CD4-positive, alpha-beta T cell treated with Interleukin-15 for 4 hours (primary cell): ENCODE results near the gene KIF3A.

Source experiments
- DNase-seq: peaks from one replicate; pipeline ENCODE4 v3.0.0-alpha.2; 2020; ENCODE audit warnings: low spot score

Gene KIF3A

DNA sequence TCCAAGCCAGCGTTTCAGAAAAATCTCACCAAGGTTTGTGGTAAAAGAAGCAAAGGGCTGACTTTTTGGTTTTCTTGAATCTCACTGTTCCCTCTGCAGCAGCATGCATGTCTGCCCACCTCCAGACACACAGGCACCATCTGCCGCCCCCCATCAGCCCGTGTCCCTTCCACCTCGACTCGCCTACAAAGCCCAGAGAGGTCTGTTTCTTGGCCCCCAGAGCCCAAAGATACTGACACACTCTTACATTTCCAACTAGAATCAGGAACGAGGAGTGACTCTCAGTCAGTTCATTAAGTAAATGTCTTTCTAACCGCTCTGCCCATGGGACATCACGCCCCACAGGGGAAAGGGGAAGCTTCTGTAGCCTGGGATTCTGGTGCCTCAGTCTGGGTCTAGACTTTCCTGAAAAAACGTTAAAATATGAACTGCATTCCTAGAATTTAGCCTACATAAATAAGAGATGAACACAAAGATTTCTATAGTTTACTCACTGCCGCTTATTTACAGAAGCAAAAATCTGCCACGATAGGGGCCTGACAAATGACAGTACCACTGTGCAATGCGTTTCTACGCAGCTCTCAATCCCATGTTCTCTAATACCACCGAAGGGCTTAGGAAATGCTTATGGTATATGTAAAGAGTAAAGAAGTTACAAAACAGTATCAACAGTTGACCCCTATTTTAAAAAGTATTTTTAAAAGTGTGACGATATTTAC, 59.5 kb downstream of the KIF3A start:
- no peak for DNase-seq

DNA sequence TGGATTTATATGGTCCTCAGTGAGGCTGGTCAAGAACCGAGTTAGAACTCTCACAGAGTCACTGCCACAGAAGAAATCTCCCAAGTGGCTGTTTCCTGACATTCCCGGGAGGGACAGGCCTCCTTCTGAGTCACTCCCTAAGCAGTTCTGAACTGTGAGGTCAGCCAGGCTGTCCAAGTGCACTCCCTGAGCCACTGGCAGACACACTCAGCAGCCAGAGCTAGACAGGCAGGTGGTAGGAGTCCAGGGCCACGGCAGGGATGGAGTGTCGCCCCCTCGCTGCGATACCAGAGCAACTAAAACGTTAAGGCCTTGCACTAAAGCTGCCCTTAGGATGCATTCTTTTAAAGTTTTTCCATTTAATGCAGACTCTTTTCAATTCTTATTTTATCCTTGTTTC, 60.2 kb downstream of the KIF3A start:
- DNase-seq, result no peak

DNA sequence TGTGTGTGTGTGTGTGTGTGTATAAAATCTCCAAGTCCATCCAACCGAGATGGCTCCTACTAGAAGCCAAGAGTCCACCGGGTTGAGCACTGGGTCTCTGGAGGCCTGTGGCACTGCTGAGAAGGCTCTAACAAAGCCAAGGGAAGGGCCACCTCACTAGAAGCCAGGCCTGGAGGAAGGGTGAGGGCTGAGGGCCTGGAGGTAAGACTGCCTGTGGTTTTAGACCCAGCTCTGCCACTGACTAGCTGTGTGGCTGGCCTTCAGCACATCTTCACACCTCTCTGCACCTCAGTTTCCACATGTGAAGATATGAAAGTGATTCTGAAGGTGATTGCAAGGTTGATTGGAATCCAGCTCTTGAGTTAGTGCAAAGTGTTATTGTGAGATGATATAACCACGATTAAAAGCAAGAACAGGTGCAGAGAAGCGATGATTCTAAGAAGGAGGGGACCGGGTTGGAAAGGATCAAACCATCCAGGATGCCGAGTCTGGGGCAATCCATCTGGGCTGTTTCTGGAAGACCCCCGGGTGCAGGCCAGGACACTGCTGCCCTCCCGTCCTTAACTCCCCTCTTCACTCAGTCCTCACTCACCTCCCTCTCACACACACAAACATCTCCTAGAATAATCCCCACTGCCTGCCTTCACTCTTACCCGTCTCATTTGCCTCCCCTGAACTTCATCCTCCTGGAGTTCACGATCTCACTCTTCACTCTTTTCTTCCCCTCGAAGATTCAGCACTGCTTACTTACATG, 61.2 kb downstream of the KIF3A start:
- DNase-seq, result no peak

DNA sequence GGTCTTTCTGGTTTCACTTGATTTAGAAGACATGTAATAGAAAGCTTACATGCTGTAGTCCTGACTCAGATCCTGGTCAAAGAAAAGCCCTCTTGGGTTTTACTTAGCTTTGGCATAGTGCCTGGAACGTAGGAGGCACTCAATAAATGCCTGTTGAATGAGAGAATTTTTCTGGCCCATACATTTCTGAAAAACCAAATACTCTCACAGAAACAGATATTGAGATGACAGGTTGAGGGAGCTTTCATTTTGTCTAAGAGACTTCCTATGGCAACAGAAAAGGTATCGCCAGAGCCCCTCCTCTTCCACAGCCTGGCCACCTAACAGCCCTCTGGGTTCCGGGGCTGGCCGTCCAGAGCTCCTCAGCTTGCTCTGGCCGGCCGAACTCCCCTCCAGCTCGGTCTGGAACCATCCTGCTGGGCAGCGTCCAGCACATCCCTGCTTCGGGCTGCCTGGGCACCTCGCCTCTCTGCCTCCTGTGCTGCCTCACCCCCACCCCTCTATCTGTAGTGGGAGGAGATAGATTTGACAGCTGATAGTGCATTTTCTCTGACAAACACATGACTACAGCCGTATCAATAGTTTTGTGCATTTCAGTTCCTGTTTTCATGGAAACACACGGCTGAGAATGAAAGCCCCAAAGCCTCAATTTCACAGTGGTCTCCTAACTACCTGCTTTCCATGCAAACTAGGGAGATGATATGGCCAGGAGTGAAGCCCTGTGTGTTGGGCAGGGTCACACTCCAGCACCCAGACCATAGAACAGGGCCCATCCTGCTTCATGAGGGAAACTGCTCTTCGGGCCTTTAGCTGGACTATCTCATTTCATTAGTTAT, 62.5 kb downstream of the KIF3A start:
- DNase-seq, result no peak

DNA sequence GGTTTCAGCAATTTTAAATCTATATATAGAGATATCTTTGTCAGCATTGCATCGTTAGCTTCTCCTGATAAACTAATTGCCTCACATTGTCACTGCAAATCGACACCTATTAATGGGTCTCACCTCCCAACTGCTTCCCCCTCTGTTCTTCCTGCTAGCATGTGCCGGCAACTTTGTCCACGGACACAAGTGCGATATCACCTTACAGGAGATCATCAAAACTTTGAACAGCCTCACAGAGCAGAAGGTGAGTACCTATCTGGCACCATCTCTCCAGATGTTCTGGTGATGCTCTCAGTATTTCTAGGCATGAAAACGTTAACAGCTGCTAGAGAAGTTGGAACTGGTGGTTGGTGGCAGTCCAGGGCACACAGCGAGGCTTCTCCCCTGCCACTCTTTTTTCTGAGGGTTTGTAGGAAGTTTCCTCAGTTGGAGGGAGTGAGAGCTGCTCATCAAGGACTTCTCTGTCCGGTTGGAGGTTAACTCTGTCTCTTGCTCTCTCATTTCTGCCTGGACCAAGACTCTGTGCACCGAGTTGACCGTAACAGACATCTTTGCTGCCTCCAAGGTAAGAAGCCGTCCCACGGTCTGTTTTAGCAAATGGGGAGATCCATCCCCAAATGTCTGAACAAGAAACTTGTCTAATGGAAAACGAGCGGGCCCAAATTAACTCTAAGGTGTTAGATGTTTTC, 63.3 kb downstream of the KIF3A start, which contains the start of gene IL4:
TSS of gene IL4 (plus strand) at position 51 of the 692 bp plus-strand sequence. CDS start at position 113, 62 bp downstream.
- no peak for DNase-seq

DNA sequence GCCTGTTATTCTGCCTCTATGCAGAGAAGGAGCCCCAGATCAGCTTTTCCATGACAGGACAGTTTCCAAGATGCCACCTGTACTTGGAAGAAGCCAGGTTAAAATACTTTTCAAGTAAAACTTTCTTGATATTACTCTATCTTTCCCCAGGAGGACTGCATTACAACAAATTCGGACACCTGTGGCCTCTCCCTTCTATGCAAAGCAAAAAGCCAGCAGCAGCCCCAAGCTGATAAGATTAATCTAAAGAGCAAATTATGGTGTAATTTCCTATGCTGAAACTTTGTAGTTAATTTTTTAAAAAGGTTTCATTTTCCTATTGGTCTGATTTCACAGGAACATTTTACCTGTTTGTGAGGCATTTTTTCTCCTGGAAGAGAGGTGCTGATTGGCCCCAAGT, 63.9 kb downstream of the KIF3A start:
- no peak for DNase-seq

DNA sequence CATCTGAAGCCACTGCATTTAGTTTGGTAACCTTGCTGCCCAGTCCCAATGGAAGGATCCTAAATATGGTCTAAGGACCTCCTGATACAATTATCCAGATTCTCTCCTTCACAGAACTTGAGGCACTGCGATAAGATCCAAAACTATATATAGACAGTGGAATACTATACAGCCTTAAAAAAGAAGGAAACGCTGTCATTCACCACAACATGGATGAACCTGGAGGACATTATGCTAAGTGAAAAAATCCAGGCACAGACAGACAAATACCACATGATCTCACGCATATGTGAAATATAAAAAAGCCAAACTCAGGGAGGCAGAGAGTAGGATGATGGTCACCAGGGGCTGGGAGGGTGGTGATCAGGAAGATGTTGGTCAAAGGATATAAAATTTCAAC, 66.3 kb downstream of the KIF3A start:
- no peak for DNase-seq

DNA sequence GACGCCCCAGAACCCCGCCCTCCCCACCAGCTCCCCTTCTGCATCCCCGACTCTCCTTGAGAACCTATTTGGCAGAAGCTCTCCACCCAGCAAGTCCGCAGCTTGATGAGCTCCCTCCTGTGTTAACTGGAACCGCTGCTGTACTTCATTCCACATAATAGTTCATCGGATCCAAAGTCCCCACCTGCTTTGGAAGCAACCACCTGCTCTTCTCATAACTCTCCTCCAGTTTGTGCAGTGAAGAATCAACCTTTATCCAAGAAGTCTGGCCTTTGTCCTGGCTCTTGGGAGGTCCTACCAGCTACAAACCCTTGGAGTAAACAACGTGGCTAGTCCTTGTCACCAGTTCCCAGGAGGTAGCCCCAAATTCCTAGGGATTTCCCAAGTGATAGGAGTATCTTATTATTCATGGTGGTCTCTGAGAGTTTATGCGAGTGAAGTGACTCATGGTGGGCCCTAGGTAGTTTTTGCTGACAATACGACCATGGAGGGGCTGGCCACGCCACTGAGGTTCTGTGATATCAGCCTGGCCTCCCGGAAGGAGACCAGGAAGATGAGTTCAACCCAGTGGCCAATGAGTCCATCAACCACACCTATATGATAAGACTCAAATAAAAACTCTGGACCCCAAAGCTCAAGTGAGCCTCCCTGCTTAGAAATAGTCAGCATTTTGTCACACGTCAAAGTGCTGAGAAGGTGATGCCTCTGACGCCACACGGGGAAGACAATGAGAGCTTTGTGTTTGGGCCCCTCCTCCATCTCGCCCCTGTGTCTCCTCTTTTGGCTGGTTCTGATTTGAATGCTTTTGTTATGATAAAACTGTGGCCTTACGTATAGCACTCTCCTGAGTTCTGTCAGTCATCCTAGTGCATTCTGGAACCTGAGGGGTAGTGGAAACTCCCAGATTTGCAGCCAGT, 67.1 kb downstream of the KIF3A start:
- no peak for DNase-seq

DNA sequence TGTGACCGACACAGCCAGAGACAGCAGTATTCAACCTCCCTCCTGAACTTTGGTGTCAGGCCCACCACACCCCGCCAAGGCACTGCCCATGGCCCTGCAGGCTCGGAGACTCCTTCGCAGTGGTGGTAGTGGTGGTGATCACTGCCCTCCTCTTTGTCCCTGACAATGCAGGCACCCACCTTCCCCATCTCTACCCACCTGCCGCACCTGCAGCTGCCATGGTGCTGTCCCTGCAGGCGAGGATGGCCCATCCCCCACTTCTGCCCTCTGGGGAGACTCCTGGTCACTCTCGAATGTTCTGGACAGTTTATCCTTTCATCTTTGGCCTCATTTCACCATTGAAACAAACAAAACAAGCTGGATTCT, 67.9 kb downstream of the KIF3A start:
- DNase-seq, result no peak

DNA sequence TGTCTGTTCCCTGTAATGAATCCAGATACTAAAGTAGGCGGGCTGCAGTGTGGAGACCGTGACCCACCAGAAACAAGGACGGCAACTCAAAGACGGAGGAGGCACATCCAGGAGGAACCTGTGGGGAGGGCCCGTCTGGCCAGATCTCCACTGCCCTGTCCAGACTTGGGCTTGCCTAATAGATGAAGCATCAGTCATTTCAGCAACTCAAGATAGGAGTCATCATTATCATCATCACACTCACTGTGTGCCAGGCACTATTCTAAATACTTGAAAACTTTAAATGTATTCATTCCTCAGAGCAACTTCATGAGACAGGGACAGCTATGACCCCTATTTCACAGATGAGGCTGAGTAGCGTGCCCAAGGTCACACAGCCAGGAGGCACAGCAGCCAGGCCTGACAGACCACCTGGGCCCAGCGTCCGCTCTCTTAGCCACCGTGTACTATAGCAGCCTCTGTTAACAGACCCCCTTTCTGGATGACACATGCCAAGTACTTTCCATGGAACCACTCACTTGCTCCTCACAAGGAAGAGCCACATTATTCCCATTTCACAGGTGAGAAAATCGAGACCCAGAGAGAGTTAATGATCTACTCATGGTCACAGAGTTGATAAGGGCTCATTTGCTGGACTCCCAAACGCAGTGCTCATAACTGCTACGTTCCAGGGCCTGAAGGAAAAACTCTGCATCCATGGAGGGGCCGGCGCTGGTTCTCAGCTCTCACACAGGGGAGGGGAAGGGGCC, 68.5 kb downstream of the KIF3A start:
- no peak for DNase-seq

DNA sequence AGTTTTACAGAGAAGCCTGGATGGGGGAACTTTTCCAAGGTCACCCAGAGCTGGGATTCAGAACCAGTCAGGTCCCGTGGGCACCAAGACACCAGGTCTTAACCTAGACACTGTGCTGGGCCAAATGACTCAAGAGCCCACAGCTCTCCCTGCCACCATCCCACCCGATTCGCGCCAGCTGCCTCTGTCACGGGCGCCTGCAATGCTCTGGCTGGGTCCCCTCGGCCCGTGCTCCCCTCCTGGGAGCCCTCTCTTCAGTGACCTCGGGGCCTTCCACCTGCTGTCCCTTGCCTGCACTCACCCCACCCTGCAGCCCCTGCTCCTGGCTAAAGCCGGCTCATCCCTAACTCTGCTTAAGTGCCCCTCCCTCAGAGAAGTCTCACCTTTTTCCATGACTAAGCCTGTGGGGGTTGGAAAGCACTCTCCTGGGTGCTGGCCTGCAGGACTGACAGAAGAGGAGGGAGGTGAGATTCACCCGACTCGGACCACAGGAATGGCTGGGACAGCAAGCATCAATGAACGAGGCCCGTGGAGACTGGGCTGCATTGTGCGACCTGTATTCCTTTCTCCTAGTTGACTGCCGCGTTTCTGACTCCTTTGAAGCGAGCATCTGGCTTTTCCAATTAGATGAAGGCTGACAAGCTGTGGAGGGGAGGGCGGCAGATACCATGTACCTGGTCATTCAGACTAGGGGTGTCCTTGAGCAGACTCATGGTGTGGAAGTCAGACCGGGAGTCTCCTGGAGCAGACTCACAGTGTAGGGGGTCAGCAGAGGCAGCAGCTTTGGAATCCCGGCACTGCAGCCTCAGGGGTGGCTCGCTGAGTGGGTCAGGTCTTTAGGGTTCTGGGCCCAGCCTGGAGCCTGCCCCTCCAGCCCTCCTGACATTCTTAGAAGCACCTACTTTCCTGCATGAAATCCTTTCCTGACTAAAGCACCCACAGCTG, 69.3 kb downstream of the KIF3A start:
- DNase-seq, result no peak

DNA sequence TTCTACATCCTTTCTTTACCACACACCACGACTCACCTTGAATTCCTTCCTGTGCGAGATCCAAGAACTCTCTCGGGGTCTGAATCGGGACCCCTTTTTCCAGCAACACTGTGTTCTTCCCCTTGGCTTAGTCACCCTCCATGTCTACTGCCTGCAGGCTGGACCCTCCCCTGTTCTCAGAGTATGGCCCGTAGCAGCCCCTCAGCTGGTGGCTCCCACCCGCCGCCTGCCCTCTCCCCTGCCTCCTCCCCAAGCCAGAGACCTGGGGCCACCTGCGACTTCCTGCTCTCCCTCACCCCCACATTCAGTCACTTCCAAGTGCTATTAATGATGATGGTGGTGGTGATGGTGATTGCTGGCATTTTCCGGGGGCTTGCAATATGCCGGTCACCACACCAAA, 70.0 kb downstream of the KIF3A start:
- no peak for DNase-seq

DNA sequence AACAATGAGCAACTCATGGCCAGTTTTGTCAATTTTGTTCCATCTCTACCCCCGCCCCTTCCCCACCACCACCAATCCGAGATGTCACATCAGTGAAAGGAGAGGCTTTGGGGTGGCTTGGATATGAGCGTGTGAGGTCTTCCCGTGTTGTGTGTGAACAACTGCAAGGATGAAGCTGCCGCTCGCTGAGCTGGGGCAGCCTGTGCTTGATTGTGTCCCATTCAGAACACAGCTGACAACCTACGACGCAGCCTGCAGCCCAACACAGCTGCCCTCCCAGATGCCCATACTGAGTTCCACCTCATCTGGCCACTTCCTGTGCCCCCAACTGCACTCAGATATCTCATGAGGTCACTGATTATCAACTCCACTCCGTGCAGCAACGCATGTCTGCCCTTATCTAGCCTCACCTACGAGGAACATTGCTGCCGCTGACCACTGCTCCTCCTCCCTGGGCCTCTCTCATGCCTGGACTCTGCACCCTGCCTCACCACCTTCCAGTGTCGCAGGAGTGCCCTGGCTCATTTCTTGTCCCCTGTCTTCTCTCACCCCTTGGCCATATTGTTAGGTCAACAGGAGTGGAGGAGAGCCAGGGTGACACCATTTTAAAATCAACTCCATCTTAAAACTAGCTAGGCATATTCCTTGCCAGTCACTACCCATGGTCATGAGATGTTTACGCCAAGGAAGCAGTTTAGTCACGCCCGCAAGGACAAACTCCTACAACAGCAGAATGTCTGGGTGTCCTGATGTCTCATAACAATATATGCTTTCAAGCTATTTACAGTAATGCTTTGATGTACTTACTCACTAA, 70.8 kb downstream of the KIF3A start:
- DNase-seq, result no peak

DNA sequence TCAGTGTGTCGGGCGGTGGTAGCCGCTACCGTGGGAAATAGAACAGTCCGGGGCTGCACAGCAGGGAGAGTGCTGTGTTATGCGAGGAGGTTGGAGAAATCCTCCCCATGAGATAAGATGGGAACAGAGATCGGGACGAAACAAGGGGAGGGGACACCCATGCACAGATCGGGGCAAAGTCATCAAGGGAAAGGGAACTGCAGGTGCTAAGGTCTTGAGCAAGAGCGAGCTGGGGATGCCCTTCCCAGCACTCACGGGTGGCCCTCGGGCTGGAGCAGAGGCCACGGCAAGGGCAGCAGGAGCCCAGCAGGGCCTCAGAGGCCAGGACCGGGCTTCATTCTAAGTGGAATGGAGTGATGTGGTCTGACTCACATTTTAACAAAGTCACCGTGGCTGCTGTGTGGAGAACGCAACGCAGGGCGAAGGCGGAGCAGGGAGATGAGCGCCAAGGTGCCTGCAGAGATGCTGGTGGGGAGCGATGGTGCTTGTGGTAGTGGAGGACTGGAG, 71.7 kb downstream of the KIF3A start:
- no peak for DNase-seq

DNA sequence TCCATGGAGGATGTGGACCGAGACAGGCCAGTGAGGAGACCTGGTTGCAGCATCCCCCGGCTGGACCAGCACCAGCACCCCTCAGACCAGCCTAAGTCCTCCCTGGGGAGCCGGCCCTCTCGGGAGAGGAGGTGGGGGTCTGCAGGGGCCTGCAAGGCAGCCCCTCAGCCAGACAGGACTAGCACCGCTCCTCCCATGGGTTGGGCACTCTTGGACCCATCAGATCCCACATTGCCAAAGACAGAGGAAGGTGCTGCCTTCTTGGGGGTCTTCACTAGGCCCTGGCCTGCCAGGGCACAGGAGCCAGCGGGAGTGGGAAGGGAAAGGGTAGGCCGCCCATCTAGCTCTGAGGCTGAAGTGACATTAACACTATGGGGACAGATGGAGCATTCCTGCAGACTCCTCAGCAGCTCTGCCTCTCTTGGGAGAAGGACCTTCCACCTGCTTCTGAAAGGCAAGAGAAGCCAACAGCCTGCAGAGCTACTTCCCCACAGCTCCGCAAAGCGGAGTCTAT, 72.6 kb downstream of the KIF3A start:
- no peak for DNase-seq

DNA sequence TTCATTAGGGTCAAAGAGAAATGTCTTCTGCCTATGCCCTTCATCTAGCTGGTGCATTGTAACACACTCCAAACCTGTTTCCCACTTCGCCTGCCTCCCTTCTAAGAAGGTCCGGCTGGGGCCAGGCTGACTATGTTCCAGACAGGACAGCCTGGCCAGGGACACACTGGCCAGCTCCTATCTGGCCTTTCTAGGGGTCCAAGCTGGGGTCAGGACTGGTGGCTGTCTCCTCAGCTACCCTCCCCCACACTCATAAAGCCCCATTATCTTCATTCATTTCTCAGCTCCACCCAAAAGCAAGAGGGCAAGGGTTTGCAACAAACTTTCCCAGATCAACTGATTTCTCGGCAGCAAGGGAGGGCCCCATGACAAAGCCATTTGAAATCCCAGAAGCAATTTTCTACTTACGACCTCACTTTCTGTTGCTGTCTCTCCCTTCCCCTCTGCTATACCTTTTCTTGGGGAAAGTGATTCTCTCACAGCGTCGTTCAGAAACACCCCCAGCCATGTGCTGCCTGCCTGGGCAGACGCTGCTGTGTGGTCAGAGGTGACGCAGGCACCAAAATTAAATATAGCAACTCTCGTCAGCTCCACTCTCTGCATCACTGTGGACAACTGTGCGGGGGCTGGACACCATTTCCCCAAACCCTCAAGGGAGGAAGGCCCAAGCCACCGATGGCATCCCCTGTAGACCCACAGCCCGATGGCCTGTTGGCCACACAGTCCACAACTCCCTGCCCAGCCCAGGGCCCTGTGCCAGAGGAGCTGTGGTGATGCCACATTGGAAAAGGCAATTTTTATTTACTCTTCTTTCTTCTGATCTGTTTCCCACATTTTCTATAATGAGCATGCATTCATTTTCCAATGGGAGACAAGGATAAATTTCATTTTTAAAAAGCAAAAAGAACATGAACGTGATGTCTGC, 73.3 kb downstream of the KIF3A start:
- peak; percentile 25 for DNase-seq
